Liver (tissue), 3 donors: ENCODE results near the gene TRIM13.

Source experiments
- SP1 ChIP-seq: IDR thresholded peaks from 2 replicates; pipeline ENCODE4 v1.6.1; 2018; ENCODE audit warnings: antibody characterized with exemption, mild to moderate bottlenecking
- TF ChIP-seq, protein P1 (sequence below): fragments of 150-350 bp; IDR thresholded peaks from 2 replicates; pipeline ENCODE4 v1.5.1; 2017; ENCODE audit warnings: improper control_type of control experiment, low read depth, low read length; ENCODE audit not compliant: missing input control
- donor health status: healthy.
- donor health status: healthy.

DNA sequence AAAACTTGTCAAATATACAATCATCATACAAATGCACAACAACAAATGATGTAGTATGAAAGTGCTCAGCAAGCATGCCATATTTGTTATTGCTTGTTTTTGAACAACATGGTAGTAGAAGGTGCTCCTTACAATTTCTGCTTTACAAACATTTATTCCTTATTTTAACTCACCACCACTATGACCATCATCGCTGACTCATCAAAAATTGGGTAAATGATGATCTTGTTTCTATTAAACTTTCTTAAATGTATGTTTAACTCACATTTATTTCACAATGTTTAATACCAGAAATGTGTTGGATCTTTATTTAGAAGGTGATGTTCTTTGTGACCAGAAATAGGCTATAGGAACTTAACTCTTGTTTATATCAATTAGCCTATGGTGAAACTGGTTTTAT, 63.9 kb downstream of the TRIM13 start:
- TF ChIP-seq, protein P1, sequence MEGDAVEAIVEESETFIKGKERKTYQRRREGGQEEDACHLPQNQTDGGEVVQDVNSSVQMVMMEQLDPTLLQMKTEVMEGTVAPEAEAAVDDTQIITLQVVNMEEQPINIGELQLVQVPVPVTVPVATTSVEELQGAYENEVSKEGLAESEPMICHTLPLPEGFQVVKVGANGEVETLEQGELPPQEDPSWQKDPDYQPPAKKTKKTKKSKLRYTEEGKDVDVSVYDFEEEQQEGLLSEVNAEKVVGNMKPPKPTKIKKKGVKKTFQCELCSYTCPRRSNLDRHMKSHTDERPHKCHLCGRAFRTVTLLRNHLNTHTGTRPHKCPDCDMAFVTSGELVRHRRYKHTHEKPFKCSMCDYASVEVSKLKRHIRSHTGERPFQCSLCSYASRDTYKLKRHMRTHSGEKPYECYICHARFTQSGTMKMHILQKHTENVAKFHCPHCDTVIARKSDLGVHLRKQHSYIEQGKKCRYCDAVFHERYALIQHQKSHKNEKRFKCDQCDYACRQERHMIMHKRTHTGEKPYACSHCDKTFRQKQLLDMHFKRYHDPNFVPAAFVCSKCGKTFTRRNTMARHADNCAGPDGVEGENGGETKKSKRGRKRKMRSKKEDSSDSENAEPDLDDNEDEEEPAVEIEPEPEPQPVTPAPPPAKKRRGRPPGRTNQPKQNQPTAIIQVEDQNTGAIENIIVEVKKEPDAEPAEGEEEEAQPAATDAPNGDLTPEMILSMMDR, result no peak
- TF ChIP-seq SP1, result no peak
